ENCODE results near the gene LCORL. TPM values are rescaled to one million over a fixed set of nuclear protein-coding genes. Genes with fewer than 3 reads are reported as not detected.

Gene LCORL
- total RNA-seq, 1 experiment from 2014 or later = 13.7 TPM

DNA sequence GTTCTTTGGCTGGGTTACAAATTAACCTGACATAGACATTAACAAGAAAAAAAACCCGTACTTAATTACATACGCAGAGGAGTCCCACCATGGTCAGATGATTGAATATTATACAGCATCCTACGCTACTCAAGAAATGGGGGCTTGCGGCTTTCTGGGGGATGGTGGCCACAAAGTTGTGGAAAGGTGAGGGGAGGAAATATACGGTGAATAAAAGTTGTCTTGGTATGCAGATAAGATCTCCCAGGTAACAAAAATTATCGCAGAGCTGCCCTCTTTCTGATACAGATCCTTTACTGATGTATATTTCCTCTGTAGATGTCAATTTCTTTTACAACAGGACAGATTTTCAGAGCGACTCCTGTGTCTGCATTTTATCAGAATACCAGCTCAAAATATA is 211.9 kb downstream of the LCORL start:
- in situ Hi-C loops (cut with HindIII; ENCODE audit: low sequenced_read_pairs) = no loop called here

DNA sequence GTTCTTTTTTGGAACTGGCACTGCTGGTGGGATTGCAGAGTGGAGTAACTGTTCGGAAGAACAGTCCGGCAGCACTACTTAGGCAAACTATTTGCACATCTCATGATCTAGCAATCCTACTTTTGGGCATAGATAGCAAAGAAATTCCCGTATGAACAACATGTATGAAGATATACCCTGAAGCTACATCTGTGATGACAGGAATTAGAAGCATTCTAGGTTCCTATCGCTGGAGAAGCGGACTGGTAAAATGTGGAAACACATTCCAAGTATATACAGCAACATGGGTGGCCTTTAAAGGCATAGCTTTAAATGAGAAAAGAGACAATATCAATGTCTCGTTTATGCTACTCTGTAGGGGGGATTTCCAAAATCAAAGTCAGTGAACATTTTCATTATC is 214.1 kb downstream of the LCORL start:
- no peak for DNase-seq (ENCODE audit: low spot score)
- in situ Hi-C loops (cut with HindIII; ENCODE audit: low sequenced_read_pairs) = no loop called here

More for the DNA sequence above, 211.9 kb downstream of the LCORL start:
- DNase-seq (ENCODE audit: low spot score) = no peak

DNA sequence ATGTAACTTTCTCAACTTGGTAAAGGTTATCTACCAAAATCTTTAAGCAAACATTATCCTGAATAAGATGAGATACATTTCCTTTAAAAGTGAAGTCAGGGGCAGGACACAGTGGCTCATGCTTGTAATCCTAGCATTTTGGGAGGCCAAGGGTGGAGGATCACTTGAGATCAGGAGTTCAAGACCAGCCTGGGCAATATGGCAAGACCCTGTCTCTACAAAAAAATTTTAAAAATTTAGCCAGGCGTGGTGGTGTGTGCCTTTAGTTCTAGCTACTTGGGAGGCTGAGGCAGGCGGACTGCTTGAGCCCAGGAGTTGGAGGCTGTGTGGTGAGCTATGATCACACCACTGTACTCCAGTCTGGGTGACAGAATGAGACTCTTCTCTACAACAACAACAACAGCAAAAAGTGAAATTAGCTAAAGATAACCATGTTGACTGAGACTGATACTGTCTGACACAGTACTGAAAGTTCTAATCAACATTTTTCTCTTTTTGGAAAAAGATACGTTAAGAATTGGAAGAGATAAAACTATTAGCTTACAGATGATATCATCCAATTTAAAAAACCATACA is 215.9 kb downstream of the LCORL start:
- DNase-seq (ENCODE audit: low spot score) = no peak
- in situ Hi-C loops (cut with HindIII; ENCODE audit: low sequenced_read_pairs) = no loop called here

DNA sequence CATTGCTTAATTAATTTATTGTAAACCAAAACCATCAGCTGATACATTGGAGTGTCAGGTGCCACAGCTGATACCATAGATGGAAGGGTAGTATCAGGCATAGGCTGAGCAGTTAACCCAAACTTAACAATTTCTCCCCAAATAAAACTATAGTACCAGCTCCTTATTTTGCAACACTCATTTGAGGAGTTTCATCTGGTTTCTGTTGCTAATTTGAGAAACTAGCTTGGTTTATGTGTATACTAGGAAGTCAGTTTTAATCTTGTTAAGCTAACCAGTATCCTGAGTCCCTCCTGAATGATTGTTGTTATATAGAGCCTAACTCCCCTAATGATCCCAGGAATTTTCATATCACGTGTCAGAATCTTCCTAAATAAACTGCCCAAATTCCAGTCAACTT is 223.7 kb downstream of the LCORL start:
- in situ Hi-C loops (cut with HindIII; ENCODE audit: low sequenced_read_pairs) = no loop called here
- no peak for DNase-seq (ENCODE audit: low spot score)

DNA sequence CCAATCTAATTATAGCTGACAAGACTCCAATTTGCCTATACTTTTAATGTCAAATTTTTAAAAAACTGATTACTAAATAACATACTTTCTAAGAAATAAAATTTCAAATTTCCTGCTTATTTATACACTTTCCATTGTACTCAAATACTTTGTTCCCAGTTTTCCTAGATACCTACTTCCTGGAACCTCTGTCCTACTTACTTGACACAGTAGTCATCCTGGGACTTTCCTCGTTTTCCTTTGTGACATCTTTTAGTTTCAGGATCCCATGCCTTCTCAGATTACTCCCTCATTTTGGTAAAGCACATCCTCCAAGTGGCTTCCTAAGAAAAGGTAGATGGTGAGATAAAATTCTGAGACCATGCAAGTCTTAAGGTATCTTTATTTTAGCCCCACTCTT is 226.8 kb downstream of the LCORL start:
- in situ Hi-C loops (cut with HindIII; ENCODE audit: low sequenced_read_pairs) = no loop called here
- DNase-seq (ENCODE audit: low spot score) = no peak

Other genes starting within 250 kb of the LCORL start
- gene FAM184B, start 240.1 kb downstream of the LCORL start, total RNA-seq (2014; rRNA removed; shearing (Covaris generic)) = not detected in 2 replicates
- 33.5 and 37.7 TPM in 2 replicates for gene DCAF16, start 211.0 kb downstream of the LCORL start, total RNA-seq (2014; rRNA removed; shearing (Covaris generic))
- 28.3 and 74.7 TPM in 2 replicates for gene NCAPG, start 210.8 kb downstream of the LCORL start, total RNA-seq (2014; rRNA removed; shearing (Covaris generic))

All from G401 (cell line).